ENCODE results near the gene SLCO4A1.

DNA sequence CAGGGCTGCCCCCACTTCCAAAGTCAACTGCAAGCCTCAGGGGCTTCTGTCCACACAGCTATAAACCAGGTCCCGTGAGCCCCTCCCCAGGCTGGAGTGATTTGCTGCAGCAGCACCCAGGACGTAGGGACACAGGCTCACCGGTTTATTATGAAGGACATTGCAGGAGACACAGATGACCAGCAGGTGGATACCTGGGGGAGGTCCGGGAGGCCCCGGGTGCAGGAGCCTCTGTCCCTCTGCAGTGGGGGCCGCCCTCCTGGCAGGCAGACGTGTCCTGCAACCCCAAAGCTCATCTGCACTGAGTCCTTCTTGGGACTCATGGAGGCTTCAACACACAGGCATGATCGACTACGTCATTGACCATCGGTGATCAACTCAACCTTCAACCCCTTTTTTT lies 51.8 kb downstream of the SLCO4A1 start:
- no peak for TF ChIP-seq EZH2phosphoT487 (IDR thresholded peaks at IDR 0.05; ENCODE audit: insufficient read depth, low read depth)
- no peak for TF ChIP-seq EZH2 (IDR thresholded peaks at IDR 0.05; ENCODE audit: insufficient read depth, poor library complexity, severe bottlenecking)

Measured in GM23248 (cell line).